CD4-positive, CD25-positive, alpha-beta regulatory T cell (primary cell): ENCODE data around the gene KIF17. TPM values are rescaled to one million over a fixed set of nuclear protein-coding genes. Genes with fewer than 3 reads are reported as not detected.

Source experiments
- polyA plus RNA-seq, 4 donors: library from polyadenylated mRNA; unstranded; fragments of 300-500 nt; fragmentation: Illumina TruSeq; gene quantifications; one replicate each; pipeline ENCODE4 v1.2.3, GENCODE V29; 2021
- total RNA-seq: library from RNA; stranded (reverse); gene quantifications from one replicate; pipeline ENCODE4 v1.2.3, GENCODE V29; 2022

The KIF17 gene
- total and polyA plus RNA-seq, 5 donors from 2014 or later = not detected

Other genes starting within 250 kb of the KIF17 start
- gene CAMK2N1, start 231.8 kb downstream of the KIF17 start, total RNA-seq = 1.7 TPM
- gene CAMK2N1, start 231.8 kb downstream of the KIF17 start, polyA plus RNA-seq = under 1 TPM; 0.24 to 0.37 (median 0.29) TPM
- gene MUL1, start 209.9 kb downstream of the KIF17 start, total RNA-seq = 20.4 TPM
- gene MUL1, start 209.9 kb downstream of the KIF17 start, polyA plus RNA-seq = 10 to 100 TPM; 30.9 to 47.0 (median 35.3) TPM
- gene FAM43B, start 165.4 kb downstream of the KIF17 start, total RNA-seq = not detected
- gene FAM43B, start 165.4 kb downstream of the KIF17 start, polyA plus RNA-seq = not detected
- gene CDA, start 128.9 kb downstream of the KIF17 start, total RNA-seq = not detected
- gene CDA, start 128.9 kb downstream of the KIF17 start, polyA plus RNA-seq = under 1 TPM in 2 of 4 donors, not detected in 2; 0.21 to 0.57 TPM
- 15.4 TPM for gene PINK1, start 84.5 kb downstream of the KIF17 start, total RNA-seq
- 10 to 100 TPM; 18.8 to 23.0 (median 19.5) TPM for gene PINK1, start 84.5 kb downstream of the KIF17 start, polyA plus RNA-seq
- gene DDOST, start 56.6 kb downstream of the KIF17 start, total RNA-seq = 103 TPM
- 100 to 1,000 TPM; 254 to 283 (median 259) TPM for gene DDOST, start 56.6 kb downstream of the KIF17 start, polyA plus RNA-seq
- not detected for gene SH2D5, start 14.7 kb upstream of the KIF17 start, total RNA-seq
- not detected for gene SH2D5, start 14.7 kb upstream of the KIF17 start, polyA plus RNA-seq
- 284 TPM for gene HP1BP3, start 69.3 kb upstream of the KIF17 start, total RNA-seq
- 100 to 1,000 TPM; 170 to 258 (median 214) TPM for gene HP1BP3, start 69.3 kb upstream of the KIF17 start, polyA plus RNA-seq